ENCODE measurements around the gene PDE1C. TPM values are rescaled to one million over a fixed set of nuclear protein-coding genes. Genes with fewer than 3 reads are reported as not detected.

The PDE1C gene
- polyA plus RNA-seq, 6 donors from 2014 or later, result not detected

DNA sequence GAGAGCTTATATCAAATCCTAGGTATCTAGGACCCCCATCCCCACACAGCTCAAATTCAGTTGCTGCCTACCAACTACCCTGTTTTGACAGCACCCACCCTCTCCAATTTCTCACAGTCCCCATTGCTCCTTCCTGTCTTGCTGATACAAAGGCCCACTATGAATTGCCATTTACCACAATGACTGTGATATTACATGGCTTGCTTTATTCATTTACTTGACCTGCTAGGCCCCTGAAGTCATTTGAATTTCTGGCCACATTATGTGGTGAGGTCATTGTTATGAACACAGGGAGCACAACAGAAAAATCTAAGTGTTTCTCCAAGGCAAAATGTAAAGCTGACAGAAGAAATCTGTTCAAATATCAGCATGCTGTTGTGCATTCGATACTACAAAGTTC lies 281.8 kb downstream of the PDE1C start:
- Mint-ChIP-seq H3K4me3 (no peak overlapping the region), H3K27me3 (peaks cover 0 to 3% (median 0%) of the 10 kb centered on the region in 3 donors), H3K36me3 (no peaks in the 10 kb centered on the region), H3K9me3 (peaks cover 0 to 1% (median 0%) of the 10 kb centered on the region in 7 donors), H3K4me1 (no peaks in the 10 kb centered on the region), H3K27ac (no peak overlapping the region)
- DNase-seq, result no peak
- ATAC-seq (ENCODE audit: low read depth in 2 of 2), result no peak

DNA sequence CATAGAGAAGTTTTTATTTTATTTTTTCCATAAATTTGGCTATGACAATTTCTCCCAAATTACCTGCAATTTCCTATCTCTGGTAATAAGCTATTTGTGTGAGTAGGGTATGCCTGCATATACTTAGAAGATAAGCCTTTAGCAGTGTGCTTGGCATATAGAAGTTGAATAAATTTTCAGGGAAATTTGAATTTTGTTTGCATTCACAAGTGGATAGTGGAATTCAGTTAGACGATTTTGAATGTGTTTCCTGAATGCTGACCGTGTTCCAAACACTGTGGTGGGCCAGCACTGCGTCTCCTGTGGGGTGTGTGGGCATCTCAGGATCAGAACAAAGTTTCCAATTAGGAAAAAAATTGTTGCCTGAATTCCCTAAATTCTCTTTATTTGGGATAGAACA lies 283.9 kb downstream of the PDE1C start:
- Mint-ChIP-seq H3K4me1 (no peaks in the 10 kb centered on the region), H3K36me3 (no peaks in the 10 kb centered on the region), H3K27me3 (no peaks in the 10 kb centered on the region), H3K9me3 (peaks cover 0 to 1% (median 0%) of the 10 kb centered on the region in 7 donors), H3K4me3 (no peak overlapping the region), H3K27ac (no peak overlapping the region)
- no peak for DNase-seq
- ATAC-seq (ENCODE audit: low read depth in 2 of 2), result no peak

DNA sequence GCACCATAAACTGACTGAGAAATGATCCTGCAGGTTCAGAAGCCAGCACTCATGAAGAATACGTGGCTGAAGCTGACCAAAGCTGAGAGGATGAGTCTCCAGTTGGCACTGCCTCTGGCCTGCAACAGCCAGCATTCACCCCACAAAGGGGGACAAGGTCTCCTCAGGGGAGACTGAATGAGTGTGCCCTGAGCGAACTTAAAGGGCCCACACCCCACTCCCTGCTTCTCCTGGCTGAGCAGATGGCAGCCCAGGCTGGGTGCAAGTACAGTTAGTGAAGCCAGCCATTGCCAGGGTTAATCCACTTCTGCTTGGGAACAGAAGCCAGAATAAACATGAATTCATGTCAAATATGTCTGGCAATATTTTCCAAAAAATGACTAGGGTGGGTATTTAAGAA lies 285.1 kb downstream of the PDE1C start:
- DNase-seq (no peak), ATAC-seq (ENCODE audit: low read depth in 2 of 2) (no peak)
- H3K36me3 Mint-ChIP-seq, result no peaks in the 10 kb centered on the region

DNA sequence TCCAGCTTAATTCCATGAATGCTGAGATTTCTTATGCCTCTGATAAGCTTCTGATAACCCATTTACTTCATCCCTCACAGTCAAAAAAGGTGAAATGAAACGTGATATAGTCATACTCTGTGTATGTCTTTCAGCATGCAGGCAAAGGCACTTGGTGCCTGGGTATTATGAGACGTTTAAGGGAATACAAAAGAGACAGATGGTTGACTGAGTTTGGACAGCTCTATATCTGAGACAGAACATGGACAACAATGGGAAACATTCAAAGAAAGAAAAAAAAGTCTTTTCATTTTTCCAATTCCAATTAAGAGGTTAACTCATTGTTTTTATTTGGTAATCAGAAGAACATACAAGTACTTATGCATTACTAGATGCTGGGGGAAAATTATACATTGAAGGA lies 287.0 kb downstream of the PDE1C start:
- H3K9me3 Mint-ChIP-seq, result no peaks in the 10 kb centered on the region
- H3K4me1 Mint-ChIP-seq, result no peaks in the 10 kb centered on the region
- no peak overlapping the region for H3K27ac Mint-ChIP-seq
- H3K36me3 Mint-ChIP-seq, result no peaks in the 10 kb centered on the region
- ATAC-seq (ENCODE audit: low read depth in 2 of 2) (no peak), DNase-seq (no peak)
- H3K27me3 Mint-ChIP-seq, result no peaks in the 10 kb centered on the region
- no peak overlapping the region for H3K4me3 Mint-ChIP-seq

More for the DNA sequence above, 285.1 kb downstream of the PDE1C start:
- H3K4me3 Mint-ChIP-seq, result no peak overlapping the region
- H3K9me3 Mint-ChIP-seq, result no peaks in the 10 kb centered on the region
- no peaks in the 10 kb centered on the region for H3K4me1 Mint-ChIP-seq
- no peak overlapping the region for H3K27ac Mint-ChIP-seq
- no peaks in the 10 kb centered on the region for H3K27me3 Mint-ChIP-seq

DNA sequence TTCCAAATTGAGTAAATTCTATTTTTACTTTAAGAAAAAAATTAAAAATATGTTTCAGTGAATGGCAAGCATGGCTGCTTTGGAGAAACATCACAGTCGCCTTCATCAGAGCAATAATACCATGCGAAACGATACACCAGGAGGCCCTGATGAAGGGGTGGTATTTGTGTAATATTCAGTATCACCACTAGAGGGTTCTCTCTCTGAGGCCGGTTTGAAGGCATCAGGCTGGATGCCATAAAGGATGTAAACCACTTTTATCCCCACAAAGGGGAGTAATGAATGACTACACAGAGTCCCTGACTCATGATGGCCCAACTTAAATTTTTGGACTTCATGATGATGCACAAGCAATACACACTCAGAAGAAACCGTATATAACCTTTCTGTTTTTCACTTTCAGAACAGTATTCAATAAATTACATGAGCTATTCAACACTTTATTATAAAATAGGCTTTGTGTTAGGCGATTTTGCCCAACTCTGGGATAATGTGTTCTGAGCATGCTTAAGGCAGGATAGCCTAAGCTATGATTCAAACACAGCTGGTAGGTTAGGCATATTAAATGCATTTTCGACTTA lies 287.7 kb downstream of the PDE1C start:
- Mint-ChIP-seq H3K36me3 (no peaks in the 10 kb centered on the region), H3K9me3 (no peaks in the 10 kb centered on the region), H3K4me1 (no peaks in the 10 kb centered on the region), H3K27me3 (no peaks in the 10 kb centered on the region), H3K27ac (no peak overlapping the region), H3K4me3 (no peak overlapping the region)
- DNase-seq (no peak), ATAC-seq (ENCODE audit: low read depth in 2 of 2) (no peak)

DNA sequence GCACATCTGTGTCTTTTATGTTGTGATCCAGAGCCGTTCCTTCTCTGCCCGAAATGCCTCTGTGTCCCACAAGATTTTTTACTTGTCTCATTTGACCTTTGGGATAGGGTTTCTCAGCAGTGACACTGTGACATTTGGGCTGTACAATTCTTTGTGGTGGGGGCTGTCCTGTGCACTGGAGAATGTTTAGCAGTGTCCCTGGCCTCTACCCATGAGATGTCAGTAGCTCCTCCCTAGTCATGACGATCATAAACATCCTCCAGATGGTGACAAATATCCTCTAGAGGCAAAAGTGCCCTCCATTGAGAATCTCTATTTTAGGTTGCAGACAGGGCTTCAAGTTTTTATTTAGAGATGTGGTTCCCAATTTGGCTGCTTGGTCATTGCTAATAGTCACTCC lies 291.9 kb downstream of the PDE1C start:
- H3K4me3 Mint-ChIP-seq, result no peak overlapping the region
- H3K27me3 Mint-ChIP-seq, result peaks cover 0 to 7% (median 5%) of the 10 kb centered on the region in 3 donors
- no peaks in the 10 kb centered on the region for H3K9me3 Mint-ChIP-seq
- H3K36me3 Mint-ChIP-seq, result no peaks in the 10 kb centered on the region
- H3K27ac Mint-ChIP-seq, result no peak overlapping the region
- ATAC-seq (ENCODE audit: low read depth in 2 of 2) (no peak), DNase-seq (no peak)
- H3K4me1 Mint-ChIP-seq, result no peaks in the 10 kb centered on the region

DNA sequence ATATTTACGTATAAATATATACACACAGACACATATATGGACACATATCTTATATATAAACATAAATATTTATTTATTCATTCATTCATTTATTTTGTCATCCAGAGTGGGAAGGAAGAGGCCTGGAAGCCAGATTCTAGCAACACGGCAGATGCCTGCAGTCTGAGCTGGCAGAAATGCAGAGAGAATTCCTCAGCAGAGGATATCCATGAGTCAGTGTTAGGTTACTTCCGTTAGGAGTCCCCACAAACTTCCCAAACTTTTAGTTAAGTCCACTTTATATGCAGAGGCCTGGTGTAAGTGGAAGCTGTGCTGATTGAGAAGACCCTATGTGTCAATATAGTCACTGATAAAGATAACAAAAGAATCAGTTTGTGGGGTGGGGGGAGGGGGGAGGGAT lies 293.6 kb downstream of the PDE1C start:
- no peaks in the 10 kb centered on the region for H3K4me1 Mint-ChIP-seq
- no peak overlapping the region for H3K4me3 Mint-ChIP-seq
- peaks cover 0 to 7% (median 5%) of the 10 kb centered on the region in 3 donors for H3K27me3 Mint-ChIP-seq
- H3K9me3 Mint-ChIP-seq, result no peaks in the 10 kb centered on the region
- ATAC-seq (ENCODE audit: low read depth in 2 of 2) (no peak), DNase-seq (no peak)
- no peak overlapping the region for H3K27ac Mint-ChIP-seq
- H3K36me3 Mint-ChIP-seq, result no peaks in the 10 kb centered on the region

DNA sequence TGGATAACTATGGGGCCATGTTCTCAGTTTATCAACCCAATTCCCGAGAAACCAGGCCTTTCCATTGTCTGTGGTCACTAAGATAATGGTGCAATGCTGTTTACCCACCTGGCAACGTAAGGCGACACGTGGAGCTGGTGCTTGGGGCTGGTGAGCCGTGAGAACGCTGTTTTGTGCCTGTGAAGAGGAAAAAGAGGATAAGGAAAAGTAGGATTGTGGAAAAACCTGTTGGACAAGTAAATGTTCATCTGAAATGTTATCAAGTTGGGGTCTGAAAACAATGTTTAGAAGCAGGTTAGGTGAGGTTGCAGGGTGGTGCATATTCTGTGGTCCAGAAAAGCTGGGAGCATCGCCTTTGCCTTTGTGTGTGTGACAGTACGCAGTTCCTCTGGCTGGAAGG lies 294.7 kb downstream of the PDE1C start:
- no peaks in the 10 kb centered on the region for H3K4me1 Mint-ChIP-seq

DNA sequence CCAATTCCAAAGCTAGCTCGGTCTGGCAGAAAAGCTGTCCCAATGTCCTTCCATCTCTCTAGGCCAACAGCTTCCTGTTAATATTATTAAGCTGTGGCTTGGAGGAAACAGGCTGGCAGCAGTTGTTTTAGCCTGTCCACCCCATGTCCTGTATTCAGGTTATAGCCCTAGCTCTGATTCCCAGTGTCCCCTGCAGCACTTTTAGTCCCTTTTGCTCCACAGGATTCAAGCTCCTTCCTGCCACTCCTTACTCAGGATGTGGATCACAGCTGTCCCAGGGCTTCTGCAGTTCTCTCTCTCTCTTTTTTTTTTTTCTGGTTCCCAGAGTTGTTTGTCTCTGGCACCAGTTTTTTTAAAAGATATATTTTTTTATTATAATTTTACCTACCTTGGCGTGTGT lies 298.0 kb downstream of the PDE1C start:
- peaks cover 0 to 7% (median 5%) of the 10 kb centered on the region in 3 donors for H3K27me3 Mint-ChIP-seq
- DNase-seq (no peak), ATAC-seq (ENCODE audit: low read depth in 2 of 2) (no peak)
- H3K4me1 Mint-ChIP-seq, result no peaks in the 10 kb centered on the region
- no peak overlapping the region for H3K4me3 Mint-ChIP-seq
- no peaks in the 10 kb centered on the region for H3K36me3 Mint-ChIP-seq
- no peak overlapping the region for H3K27ac Mint-ChIP-seq
- peaks cover 0 to 3% (median 0%) of the 10 kb centered on the region in 7 donors for H3K9me3 Mint-ChIP-seq

More for the DNA sequence above, 294.7 kb downstream of the PDE1C start:
- Mint-ChIP-seq H3K9me3 (peaks cover 0 to 3% (median 0%) of the 10 kb centered on the region in 7 donors), H3K4me3 (no peak overlapping the region), H3K27me3 (peaks cover 0 to 7% (median 5%) of the 10 kb centered on the region in 3 donors), H3K36me3 (no peaks in the 10 kb centered on the region), H3K27ac (no peak overlapping the region)
- DNase-seq (no peak), ATAC-seq (ENCODE audit: low read depth in 2 of 2) (no peak)

DNA sequence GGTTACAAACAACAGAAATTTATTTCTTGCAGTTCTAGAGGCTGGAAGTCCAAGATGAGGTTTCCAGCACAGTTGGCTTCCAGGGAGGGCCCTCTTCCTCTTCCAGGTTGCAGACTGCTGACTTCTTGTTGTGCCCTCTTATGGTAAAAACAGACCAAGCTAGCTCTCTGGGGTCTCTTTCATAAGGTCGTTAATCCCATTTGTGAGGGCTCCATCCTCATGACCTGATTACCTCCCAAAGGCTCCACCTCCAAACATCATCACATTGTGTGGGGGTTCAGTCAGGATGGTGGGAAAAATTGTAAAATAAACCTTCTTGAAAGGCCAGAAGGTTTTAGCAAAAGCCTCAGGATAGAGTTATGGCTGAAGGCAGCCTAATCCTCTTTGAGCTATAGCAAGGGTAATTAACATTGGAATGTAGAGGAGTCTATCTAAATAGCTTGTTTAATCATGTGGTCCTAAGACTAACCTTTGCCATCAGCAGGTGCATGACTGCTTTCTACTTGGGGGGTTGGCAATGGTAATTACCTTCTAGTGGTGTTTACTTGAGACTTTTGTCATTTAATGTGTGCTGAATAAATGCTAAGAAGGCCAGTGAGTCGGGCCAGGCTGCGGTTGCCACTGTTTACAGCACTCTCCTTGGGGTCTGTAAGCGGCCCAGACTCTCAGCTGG lies 302.4 kb downstream of the PDE1C start:
- Mint-ChIP-seq H3K27me3 (no peaks in the 10 kb centered on the region), H3K36me3 (no peaks in the 10 kb centered on the region), H3K9me3 (peaks cover 0 to 3% (median 2%) of the 10 kb centered on the region in 7 donors), H3K27ac (no peak overlapping the region), H3K4me3 (no peak overlapping the region), H3K4me1 (no peaks in the 10 kb centered on the region)
- ATAC-seq (ENCODE audit: low read depth in 2 of 2), result no peak
- DNase-seq, result no peak

DNA sequence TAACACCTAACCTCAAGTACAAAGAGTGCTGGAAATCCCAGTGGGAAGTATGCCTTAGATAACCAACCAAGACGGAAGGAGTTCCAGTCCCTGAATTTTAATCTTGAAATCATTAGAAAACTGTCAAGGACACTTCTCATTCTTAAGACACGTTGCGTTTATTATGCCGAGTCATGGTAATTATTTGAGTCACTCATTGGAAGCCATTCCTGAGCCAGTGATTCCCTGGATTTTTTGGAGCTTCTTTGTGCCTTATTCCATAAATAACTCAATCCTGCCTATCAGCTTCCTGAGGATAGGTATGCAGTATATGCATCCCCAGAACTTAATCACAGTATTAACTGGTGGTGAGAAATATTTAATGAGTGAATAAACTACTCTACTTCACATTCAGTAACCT lies 305.7 kb downstream of the PDE1C start:
- Mint-ChIP-seq H3K27ac (no peak overlapping the region), H3K4me3 (no peak overlapping the region), H3K9me3 (peaks cover 0 to 3% (median 2%) of the 10 kb centered on the region in 7 donors), H3K4me1 (no peaks in the 10 kb centered on the region), H3K27me3 (peaks cover 0 to 4% (median 0%) of the 10 kb centered on the region in 3 donors), H3K36me3 (no peaks in the 10 kb centered on the region)
- DNase-seq (no peak), ATAC-seq (ENCODE audit: low read depth in 2 of 2) (no peak)

DNA sequence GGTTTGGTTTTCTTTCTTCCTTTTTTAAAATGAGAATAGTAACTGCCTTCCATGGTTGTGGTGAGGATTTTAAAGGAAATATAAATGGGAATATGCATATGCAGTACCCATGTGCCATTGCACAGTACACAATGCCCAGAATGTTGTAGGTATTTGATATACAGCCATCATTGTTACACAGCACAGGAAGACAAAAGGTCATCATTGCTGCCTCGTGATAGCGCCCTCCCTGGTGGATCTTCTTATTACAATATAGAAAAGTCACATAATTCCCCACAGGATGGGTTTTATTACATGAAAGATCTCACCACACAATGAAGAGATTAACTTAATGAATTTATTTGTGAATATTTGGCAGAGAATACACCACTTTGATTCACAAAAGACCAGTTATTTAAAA lies 306.7 kb downstream of the PDE1C start:
- Mint-ChIP-seq H3K36me3 (no peaks in the 10 kb centered on the region), H3K27me3 (peaks cover 0 to 4% (median 0%) of the 10 kb centered on the region in 3 donors), H3K27ac (no peak overlapping the region), H3K9me3 (peaks cover 0 to 3% (median 2%) of the 10 kb centered on the region in 7 donors), H3K4me1 (no peaks in the 10 kb centered on the region), H3K4me3 (no peak overlapping the region)
- no peak for ATAC-seq (ENCODE audit: low read depth in 2 of 2)
- no peak for DNase-seq

DNA sequence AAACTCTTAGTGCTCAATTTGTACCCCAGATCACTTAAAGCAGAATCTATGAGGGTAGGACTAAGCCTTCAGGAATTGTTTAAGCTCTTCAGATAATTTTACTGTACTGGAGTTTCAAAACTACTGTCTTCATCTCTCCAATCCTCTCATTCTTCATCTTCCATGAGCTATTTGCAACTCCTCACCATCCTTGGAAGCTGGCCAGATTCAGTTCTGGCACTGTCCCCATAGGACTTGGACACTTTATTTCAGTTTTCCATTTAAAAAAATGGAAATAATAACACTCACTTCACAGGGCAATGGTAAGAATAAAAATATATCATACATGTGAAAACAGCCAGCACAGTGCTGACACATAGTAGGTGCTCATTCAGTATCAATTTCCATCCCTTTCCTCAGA lies 308.6 kb downstream of the PDE1C start:
- H3K9me3 Mint-ChIP-seq, result peaks cover 0 to 7% (median 2%) of the 10 kb centered on the region in 7 donors
- H3K4me1 Mint-ChIP-seq, result no peaks in the 10 kb centered on the region
- ATAC-seq (ENCODE audit: low read depth in 2 of 2), result no peak
- peaks cover 0 to 4% (median 0%) of the 10 kb centered on the region in 3 donors for H3K27me3 Mint-ChIP-seq
- no peak overlapping the region for H3K27ac Mint-ChIP-seq
- H3K36me3 Mint-ChIP-seq, result no peaks in the 10 kb centered on the region
- H3K4me3 Mint-ChIP-seq, result no peak overlapping the region
- DNase-seq, result no peak

DNA sequence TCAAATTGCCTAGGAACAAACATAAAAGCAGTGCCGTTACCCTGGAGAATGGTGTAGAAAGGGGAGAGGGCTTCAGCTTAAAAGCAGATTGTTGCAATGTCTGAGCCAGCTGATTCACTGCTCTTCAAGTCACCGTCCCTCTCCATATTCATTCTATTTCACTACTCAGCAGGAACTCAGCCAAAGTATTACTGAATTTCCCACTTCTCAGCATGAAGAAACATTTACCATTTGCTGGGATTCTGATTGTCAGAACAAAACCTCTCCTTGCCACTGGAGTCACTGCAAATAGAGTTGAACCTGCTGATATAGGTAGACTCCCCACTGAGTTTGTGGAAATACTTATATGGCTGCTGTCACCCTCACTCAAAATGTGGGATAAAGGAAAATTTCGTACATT lies 311.5 kb downstream of the PDE1C start:
- Mint-ChIP-seq H3K27ac (no peak overlapping the region), H3K4me3 (no peak overlapping the region), H3K36me3 (no peaks in the 10 kb centered on the region), H3K4me1 (no peaks in the 10 kb centered on the region), H3K9me3 (peaks cover 0 to 5% (median 3%) of the 10 kb centered on the region in 7 donors), H3K27me3 (peaks cover 0 to 4% (median 0%) of the 10 kb centered on the region in 3 donors)
- no peak for DNase-seq
- ATAC-seq (ENCODE audit: low read depth in 2 of 2), result no peak
